K562 treated with DMSO at 1 percent for 4 hours (cell line): ENCODE results near the gene PITPNC1. TPM values are rescaled to one million over a fixed set of nuclear protein-coding genes. Genes with fewer than 3 reads are reported as not detected.

ENCODE experiments used
- total RNA-seq: library from RNA; unstranded; fragments of 300-600 nt; gene quantifications from 2 replicates; pipeline ENCODE4 v1.2.3, GENCODE V29; 2022; ENCODE audit not compliant: insufficient read depth

Gene PITPNC1
- total RNA-seq, result 0.17 and 0.95 TPM in 2 replicates

DNA sequence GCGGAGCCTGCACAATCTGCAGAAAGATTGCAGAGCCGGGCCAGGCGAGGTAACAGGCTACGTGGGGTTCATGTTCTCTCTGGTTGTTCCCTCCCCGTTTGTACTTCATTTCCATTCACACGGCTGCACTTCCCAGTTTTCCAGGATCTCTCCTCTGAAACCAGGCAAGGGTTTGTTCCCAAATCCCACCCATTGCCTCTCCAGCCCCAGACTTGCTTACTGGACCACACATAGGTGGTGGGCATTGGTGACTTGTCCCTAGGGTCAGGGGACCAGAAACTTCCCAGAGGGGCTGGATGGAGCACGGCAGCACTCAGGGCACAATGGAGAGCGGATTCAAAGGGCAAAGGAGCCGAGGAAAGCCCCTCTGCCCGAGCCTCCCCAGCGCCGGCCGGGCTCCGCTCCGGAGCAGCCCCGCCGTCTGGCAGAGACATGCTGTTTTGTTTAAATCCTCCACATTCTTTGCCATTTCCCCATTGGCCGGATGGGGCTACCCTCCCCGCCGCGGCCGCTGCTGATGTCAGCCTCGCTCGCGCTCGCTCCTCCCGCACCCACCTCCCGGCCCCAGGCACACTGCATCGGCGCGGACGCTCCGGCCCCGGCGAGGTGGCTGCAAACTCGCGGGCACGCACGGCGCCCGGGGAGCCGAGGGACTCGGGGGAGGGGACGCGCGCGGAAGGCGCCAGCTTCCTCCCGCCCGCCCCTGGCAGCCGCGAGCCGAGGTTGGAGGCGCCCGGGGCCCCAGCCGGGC lies at the start of gene PITPNC1:
TSS of gene PITPNC1 (plus strand) at position 545 of the 751 bp plus-strand sequence.

DNA sequence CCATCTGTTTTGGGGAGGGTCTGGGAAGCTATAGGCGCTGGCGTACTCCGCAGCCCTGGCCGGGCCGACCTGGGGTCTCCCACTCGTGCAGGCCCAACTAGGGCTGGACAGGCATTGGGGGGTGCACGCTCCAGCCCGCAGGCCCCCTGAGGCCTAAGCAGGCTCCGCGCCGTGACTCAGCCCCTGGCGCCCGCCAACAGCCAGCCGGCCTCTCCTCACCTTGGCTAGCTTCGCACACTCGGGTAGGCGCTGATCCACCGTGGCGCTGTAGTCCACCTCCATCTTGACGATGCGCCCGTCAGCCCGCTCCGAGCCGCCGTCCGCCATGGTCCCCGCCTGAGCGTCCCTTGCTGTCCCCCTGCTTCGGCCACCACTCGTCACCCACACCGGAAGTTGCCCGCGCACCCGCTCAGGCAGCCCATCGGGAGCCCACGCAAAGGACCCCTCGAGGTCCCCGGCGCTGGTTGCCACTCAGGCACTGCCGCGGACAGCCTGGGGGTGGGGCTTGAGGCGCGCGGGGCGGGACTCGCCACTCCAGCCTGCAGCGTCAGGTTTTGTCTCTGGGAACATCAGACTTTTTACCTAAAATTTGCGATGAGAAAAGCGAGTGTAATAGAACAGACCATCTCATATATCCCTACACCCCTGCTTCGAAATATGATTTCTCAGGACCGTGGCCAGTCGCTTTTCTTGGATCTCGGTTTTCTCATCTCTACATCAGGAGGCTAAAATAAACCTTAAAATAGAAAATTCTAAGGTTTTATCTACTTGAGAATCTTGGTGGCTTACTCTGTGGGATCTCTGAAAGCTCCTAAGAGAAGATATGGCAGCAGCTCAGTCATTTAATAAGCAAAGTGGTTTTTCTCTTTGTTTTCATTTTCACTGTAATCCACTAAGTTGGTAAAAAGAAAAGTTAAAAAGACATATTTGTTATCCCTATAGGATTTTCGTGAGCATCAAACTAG lies 10.6 kb upstream of the PITPNC1 start, which contains the start of gene PSMD12:
TSS of gene PSMD12 (minus strand) at position 385 of the 965 bp plus-strand sequence. CDS start at position 327, 58 bp downstream.

DNA sequence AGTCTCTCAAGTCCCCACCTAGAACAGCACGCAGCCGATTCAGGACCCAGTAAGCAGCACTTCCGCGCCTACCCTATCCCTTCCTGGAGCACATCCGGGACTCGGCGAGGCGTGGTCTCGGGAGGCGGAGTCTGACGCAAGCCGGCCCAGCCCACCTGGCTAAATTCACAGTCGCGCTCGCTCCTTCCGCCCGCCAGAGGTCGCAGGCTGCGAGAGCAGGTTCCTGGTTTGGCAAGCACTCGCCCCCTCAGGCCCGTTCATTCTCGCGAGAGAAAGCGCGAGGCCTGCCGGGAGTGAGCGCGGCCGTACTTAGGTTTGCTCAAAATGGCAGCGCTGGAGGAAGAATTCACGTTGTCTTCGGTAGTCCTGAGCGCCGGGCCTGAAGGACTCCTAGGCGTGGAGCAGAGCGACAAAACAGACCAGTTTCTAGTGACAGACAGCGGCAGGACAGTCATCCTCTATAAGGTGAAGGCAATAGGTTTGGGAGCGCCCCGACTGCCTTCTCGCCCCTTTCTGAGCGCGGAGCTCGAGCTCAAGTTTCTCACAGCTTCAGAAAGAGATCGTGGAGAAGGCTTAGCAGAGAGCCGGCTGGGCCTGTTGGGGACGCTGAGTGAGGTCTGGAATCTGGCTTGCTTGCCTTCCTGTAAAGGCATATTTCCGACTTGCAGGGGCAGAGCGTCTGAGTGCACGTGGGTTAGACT lies 340.7 kb downstream of the PITPNC1 start, which contains the start of gene NOL11:
TSS of gene NOL11 (plus strand) at position 313 of the 701 bp plus-strand sequence. CDS start at position 325, 12 bp downstream.

Other genes starting within 250 kb of the PITPNC1 start
- gene HELZ, start 132.1 kb upstream of the PITPNC1 start, total RNA-seq, result 2.7 and 4.1 TPM in 2 replicates
- 44.9 and 48.1 TPM in 2 replicates for gene PSMD12, start 10.7 kb upstream of the PITPNC1 start, total RNA-seq